ENCODE measurements around the gene CCDC169.
"Not testable (repeated sequence)": the region's sequence is repeated elsewhere in the genome, so short reads cannot be mapped to it uniquely, and the experiment has no call there.

The CCDC169 gene

DNA sequence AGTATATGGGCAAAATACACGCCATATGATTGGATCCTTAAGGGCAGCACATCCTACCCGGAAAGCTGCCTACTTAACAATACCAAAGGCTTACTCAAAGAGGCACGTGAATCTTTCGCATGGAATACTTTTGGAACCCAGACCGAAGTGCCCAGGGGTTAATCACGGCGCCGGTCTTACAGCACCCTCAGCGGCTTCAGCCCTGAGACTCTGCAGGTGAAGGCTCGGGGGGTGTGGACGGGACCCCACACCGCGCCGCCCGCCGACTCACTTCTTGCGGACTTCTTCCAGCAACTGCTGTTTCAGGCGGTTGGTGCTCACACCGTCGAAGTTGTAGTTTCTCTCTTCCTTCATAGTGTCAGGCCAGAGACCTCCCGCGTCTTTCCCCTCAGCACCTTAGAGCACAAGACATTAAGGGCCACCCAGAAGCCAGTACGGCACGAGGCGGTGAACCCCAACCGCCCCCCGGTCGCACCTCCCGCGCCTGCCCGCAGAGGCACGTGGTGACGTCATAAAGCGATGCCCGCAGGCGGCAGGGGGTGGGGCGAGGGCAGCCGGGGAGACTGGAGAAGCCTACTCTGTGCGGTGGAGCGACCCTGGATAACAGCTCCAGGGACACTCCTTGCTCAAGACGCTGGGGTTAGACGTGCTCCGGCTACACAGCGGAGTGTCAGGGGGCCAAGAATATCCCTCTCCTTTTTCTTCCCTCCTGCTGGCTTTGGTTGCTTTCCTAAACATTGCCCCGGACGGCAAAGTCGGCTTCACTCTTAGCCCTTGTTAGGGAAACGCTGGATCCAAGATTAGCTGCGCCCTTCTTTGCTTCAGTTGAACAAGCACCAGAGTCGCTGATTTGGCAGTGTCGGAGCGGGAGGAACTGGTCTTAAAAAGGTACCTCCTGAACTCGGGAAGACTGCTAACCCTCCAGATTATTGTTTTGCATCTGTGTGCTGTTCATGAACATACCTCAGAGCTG is at the start of gene CCDC169:
TSS of gene CCDC169 (minus strand) at position 449 of the 973 bp plus-strand sequence. CDS start at position 354, 95 bp downstream.
- DNase-seq (ENCODE audit: low read depth in 2 of 2), result peak; percentile 26 to 62

DNA sequence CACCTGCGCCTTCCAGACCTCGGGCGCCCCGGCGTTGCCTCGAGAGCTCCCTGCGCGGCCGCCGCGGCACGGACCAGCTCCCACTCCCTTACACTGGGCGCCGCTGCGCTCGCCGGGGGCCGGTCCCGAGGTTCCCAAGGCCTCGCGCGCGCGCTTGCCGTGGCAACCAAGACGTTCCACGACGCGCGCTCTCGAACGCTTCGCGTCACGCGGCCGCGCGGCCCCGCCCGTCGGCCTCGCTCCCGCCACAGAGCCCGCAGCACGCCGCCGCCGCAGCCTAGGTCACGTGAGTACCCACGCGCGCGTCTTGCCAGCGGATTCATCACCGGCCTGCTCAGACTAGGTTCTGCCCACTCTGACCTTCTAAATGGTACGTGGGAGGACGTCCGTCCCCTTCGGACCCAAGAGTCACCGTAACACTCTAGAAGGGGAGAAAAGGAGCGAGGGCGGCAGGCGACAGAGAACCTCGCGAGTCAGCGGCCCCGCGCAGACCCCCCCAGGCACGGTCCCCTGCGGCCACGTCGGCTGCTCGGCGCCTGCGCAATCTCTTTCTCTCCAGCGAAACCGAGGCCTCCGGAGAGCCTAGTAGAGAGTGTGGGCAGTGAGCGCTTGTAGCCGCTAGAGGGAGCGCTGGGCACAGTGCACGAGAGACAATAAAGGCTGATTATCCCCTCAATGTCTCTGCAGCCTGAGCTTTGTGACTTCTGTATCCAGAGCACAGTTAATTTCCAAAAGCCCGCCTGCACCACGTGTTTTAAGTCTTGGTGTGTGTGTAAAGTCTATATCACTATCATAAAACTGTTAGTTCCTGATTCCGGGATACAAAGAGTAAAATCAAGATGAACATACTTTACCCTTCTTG is 48.8 kb upstream of the CCDC169 start, which contains the start of gene SPART:
TSS of gene SPART (minus strand) at position 173 of the 862 bp plus-strand sequence. CDS start 10,564 bp downstream, outside the sequence.
- DNase-seq (ENCODE audit: low read depth in 2 of 2), result peak; percentile 75 to 81

DNA sequence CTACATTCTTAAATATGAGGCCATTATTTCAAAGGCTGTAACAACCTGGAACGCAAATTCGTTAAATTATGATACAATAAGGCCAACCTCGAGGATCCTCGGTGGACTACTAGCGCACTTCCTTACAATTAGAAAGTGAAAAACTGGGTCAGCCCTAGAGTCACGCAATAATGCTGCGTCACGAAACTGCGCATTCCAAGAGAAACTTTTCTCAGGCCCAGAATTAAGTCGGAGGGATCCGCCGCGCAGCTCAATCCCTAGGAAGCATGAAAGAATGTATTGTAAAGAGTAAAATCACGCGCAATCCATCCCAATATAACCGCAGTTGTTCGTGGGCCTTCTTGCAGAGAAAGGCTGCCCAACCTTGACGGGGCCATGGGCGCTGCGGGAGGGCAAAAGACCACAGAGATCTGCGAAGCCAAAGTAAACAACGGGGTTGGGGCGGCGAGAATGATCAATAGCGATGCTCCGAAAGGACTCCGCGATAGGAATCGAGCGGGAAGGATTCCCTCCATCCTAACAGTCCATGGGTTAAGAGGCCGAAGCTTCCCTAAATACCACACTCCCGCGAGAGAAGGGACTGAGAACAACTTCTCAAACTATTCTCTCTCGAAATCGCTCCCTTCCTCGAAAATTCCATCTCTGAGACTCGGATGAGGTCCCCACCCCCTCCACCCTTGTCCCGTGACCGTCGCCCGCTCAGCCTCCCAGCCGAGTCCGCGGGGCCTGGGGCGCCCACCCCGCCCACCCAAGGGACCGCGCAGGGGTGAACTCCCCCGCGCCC is 48.0 kb upstream of the CCDC169 start:
- peak; percentile 6 to 13 for DNase-seq (ENCODE audit: low read depth in 2 of 2)

DNA sequence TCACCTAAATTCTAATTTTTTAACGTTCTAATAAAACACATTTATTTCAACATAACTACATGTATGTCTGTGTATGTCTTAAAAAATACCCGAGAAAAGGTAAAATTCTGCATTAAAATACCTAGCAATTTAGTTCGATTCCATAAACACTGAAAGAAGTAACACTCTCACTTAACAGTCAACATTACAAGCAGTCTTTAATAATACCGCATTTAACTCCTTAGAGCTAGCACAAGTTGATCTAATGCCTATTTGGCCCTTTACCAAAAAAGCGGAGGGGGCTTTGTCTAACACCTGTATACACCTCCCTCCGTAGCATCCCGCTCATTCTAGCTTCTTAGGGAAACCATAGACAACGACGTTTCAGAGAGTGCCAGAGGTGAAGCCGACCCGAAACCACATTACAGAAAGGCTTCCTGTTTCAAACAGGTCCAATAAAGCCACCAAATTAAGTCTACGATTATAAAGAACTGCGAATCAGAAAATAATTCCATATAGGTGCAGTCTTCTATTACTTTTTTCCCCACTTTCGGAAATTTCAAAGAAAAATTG is 47.3 kb upstream of the CCDC169 start:
- no peak for DNase-seq (ENCODE audit: low read depth in 2 of 2)

DNA sequence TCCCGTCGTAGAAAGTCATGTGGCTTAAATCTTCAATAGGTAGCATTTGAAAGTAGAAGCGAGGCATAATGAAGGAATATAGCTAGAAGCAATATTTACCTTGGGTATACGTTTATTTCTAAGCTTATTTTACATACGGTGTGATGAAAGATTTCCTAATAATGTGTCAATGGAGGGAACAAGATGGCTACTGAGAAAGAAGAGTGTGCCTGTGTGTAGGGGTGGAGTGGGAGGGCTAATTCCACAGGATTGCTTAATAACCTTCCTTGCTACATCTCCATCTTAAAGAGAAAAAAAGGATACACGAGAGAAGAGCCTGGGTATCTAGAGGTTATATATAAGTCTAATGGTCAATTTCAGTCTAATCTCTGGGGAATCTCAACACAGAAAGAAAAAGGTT is 46.6 kb upstream of the CCDC169 start:
- no peak for DNase-seq (ENCODE audit: low read depth in 2 of 2)

DNA sequence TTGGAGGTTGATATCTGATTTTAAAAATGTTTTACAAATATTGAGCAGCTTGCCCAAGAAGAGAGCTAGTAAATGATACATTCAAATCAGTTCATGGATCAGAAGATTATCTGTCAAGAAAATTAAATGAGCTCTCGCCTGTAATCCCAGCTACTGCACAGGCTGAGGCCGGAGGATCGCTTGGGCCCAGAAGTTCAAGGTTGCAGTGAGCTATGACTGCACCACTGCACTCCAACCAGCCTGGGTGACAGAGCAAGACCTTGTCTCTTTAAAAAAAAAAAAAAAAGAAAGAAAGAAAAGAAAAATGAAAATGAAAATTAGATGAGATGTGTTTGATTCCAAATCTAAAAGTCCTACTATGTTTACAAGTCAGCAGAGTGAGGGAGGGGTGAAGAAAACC is 46.2 kb upstream of the CCDC169 start:
- DNase-seq (ENCODE audit: low read depth in 2 of 2), result no peak

DNA sequence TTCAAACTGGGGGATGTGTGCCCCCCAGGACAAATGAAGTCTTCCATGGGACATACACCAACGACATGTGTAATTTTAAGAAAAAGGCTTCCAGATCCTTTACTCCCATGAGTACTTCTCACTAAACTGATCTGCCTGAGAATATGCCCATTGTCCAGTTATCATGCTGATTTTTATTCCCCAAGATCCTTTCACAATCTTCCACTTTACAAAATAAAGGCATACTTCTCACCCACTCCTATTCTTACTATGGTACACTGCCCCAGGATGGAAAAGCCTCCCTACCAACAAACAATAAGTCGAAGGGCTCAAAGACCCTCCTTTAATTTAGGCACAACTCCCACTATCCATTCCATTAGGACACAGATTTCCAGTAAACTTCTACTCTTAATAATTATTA is 45.1 kb upstream of the CCDC169 start:
- no peak for DNase-seq (ENCODE audit: low read depth in 2 of 2)

DNA sequence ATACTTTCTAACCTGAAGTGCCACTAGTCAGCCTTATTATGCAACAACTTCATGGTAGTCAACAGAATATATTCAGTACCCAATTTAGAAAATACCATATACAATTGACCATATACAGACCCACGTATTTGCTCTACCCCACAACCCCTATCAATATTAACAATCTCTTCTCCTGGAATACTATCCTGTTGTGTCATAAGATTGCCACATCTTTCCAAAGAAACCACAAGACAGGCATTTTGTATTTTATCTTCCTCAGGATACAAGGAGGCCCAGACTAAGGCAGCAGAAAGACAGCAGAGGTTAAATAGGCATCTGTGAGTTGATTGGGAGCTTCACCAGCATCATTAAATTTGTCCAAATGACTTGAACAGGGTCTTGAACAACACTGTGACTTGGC is 44.1 kb upstream of the CCDC169 start:
- no peak for DNase-seq (ENCODE audit: low read depth in 2 of 2)

DNA sequence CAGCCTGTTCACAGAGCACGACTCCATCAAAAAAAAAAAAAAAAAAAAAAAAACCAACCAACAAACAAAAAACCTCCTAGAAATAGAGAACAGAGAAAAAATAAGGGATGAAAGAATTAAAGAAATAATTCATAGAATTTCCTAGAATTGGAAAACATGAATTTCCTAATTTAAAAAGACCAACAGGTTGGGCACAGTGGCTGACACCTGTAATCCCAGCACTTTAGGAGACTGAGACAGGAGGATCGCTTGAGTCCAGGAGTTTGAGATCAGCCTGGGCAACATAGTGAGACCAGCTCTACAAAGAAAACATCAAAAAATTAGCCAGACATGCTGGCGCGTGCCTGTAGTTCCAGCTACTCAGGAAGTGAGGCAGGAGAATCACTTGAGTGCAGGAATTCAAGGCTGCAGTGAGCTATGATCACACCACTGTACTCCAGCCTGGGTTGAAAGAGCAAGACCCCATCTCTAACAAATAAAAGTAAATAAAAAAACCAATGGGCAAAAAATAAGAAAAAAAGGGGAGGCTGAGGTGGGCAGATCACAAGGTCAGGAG is 42.1 kb upstream of the CCDC169 start:
- DNase-seq (ENCODE audit: low read depth in 2 of 2), result no peak

DNA sequence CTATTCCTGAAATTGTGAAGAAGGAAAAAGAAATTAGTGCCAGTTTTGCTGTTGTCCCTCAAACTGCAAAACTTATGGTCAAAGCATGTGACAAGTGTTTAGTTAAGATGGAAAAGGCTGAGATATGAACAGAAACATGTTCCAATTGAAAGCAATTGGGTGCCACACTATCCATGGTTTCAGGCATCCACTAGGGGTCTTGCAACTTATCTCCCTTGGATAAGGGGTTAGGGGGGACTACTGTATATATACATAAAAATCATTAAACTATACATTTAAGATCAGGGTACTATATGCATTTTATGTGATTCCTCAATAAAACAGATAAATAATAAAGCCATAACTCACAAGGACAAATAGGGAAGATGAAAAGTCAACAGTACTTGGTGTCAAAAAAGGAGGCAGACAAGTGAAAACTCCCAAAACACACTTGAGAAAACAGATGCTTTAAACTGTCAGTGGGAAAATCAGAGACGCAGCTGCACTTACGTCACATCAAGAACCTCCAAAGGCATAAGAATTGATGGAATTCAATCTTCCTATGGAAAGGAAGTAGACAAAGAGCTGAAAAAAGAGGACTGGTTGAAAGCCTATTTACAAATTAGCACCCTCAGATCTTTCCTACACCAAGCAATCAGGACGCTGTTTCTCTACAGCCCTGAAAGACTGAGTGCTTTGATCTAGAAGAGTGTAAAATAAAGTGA is 40.5 kb upstream of the CCDC169 start:
- DNase-seq (ENCODE audit: low read depth in 2 of 2), result no peak

DNA sequence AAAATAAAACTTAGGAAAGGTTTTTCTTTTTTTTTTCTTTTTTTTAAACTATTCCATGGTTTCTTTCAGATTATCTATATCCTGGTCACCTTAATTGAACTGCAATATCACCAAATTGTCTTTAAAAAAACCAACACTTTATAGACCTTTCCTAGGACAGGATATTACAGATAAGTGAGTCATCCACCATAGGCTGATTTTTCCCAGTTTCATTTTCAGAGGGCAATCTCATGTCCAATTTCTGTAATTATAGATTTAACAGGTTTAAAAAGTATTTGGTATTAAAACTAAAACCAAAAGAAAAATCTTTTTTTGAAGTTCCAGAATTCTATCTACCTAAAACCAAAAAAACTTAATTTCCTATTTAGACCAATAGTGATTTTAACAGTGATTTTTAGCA is 35.4 kb upstream of the CCDC169 start:
- no peak for DNase-seq (ENCODE audit: low read depth in 2 of 2)

DNA sequence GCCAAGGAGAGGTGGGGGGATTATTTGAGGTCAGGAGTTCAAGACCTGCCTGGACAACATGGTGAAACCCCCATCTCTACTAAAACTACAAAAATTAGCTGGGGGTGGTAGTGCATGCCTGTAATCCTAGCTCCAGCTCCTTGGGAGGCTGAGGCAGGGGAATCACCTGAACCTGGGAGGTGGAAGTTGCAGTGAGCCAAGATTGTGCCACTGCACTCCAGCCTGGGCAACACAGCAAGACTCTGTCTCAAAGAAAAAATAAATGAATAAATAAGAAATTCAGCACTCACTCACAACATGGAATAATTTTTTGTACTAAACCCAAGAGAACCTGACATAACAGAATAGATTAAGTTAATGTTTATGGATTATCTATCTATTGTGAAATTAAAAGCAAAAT is 34.6 kb upstream of the CCDC169 start:
- DNase-seq (ENCODE audit: low read depth in 2 of 2), result not testable (repeated sequence)

DNA sequence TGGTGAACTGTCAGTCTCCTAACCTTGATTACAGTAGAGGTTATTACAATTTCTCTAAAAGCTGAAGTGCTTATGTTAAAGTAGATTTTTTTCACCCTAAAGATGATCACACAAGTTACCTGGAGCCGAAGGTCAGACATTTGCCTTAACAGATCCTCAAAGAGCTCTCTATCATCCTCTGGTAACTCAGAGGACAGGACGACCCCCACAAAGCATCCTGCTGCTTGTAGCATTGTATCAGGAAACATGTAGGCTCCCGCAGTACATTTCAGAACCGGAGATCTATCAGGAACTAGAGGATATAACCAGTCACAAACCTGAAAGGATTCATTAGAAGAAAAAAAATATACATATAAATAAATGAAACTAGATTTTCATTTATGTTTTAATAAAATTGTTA is 33.7 kb upstream of the CCDC169 start:
- no peak for DNase-seq (ENCODE audit: low read depth in 2 of 2)

DNA sequence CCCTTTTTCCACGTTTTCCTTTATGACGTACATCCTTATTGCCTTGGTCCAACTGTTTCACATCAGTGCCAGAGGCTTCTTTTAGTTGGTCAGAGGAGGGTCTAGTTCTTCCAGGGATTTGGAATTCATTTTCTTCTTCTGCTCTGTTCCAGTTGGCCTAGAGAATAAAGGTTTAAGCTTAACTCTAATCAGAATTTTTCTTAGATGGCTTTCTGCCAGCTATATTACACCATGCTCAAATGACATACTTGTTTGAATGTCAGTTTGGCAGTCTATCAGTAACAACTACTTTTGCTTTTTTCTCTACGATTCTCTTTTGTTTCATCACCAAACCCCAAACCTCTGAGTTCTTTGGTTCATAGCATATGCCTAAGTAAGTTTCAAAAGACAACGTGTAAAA is 31.7 kb upstream of the CCDC169 start:
- DNase-seq (ENCODE audit: low read depth in 2 of 2), result no peak

DNA sequence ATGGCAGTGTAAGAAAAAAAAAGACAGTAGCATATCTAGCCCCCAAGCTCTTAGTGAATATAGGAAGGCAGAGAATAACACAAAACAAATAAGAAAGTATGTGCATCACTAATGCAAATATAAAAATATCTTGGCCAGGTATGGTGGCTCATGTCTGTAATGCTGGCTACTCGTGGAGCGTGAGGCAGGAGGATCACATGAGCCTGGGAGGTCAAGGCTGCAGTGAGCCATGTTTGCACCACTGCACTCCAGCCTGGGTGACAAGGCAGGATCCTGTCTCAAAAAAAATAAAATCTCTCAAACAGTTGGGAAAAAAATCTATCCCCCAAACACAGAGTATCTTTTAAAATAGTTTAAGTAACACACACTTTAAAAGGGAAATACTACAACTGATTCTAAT is 31.2 kb upstream of the CCDC169 start:
- no peak for DNase-seq (ENCODE audit: low read depth in 2 of 2)

DNA sequence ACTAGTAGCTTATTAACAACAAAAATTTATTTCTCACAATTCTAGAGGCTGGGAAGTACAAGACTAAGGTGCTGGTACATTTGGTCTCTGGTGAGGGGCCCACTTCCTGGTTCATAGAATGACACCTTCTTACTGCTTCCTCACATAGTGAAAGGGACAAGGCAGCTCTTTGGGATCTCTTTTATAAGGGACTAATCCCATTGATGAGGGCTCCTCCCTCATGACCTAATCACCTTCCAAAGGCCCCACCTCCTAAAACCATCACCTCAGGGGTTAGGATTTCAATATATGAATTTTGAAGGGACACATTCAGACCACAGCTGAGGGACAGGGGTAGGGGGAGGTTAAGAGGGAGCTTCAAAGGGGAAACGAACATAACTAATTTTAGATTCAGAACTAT is 28.3 kb upstream of the CCDC169 start:
- DNase-seq (ENCODE audit: low read depth in 2 of 2), result no peak

DNA sequence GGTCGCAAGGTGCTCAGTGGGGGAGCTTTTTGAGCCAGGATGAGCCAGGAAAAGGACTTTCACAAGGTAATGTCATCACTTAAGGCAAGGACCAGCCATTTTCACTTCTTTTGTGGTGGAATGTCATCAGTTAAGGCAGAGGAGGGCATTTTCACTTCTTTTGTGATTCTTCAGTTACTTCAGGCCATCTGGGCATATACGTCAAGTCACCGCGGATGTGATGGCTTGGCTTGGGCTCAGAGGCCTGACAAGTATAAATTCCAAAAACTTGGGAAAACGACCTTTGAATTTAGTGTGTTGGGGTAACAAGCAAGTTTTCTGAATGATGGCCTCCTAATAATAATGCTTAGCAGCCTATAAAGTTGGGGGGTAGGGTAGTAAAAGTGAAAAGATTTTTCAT is 27.3 kb upstream of the CCDC169 start:
- DNase-seq (ENCODE audit: low read depth in 2 of 2), result not testable (repeated sequence)

DNA sequence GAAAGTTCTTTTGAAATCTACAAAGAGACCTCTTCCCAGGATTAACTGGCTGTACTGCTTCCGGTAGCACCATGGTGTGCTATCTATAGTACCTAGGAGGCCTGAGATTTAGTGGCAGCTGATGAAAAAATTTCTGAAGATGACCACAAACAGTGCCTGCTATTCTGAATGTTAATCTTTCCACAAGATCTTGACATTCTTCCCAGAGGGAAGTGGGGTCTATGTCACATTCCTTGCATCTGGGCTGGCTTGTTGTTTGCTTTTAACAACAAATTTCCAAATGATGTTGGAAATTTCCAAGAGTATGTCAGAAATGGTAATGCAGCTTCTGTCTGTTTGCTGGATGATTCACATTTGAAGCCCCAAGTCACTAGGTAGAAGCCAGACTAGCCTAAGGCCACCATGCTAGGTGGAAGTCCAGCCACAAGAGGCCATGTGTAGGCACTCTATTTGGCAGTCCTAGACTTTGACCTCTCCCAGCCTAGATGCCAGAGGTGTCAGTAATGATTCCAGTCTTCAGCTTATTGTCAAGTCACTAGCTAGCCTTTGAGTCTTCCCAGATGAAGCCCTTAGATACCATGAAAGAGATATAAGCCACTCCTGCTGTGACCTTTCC is 26.4 kb upstream of the CCDC169 start:
- no peak for DNase-seq (ENCODE audit: low read depth in 2 of 2)

DNA sequence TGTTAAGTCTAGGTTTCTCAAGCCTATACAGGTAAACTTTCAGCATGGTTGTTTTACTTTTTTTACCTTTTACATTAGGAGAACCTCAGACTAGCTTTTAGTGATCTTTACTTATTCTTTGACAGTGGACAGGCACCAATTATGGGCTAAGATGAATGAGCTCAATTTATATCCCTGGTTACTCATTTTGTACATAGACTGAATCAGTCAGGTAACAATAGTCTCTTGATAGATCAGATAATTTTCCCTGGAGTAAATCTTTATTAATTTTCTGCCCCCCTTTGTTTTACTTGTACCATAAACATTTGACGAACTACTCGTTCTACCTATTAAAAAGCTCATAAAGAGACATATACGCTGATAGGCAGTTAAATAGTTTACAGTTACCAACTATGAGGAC is 25.8 kb upstream of the CCDC169 start:
- DNase-seq (ENCODE audit: low read depth in 2 of 2), result no peak

DNA sequence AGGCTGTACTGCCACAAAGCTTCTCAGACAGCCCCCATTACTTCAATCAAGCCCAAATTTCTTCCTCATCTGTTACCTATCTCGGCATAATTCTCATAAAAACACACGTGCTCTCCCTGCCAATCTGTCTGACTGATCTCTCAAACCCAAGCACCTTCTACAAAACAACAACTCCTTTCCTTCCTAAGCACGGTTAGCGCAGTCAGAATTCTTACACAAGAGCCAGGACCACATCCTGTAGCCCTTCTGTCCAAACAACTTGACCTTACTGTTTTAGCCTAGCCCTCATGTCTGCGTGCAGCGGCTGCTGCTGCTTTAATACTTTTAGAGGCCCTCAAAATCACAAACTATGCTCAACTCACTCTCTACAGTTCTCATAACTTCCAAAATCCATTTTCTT is 22.2 kb upstream of the CCDC169 start:
- DNase-seq (ENCODE audit: low read depth in 2 of 2), result not testable (repeated sequence)
